GM04504 (cell line): ENCODE results near the gene KRT23.

ENCODE experiments used
- DNase-seq: peaks from one replicate; pipeline ENCODE4 v3.0.0-alpha.2; 2012; ENCODE audit warnings: low read depth

The KRT23 gene

GRCh38 chr17:40937384-40937819 is at the start of gene KRT23:
KRT23 (minus strand) TSS chr17:40937646; CDS start chr17:40936603, 1,043 bp downstream.
- DNase-seq: no peak

GRCh38 chr17:40986920-40987319 is 49.5 kb upstream of the KRT23 start:
- no peak for DNase-seq

GRCh38 chr17:40984226-40984625 is 46.8 kb upstream of the KRT23 start, which contains the start of gene KRT40:
KRT40 (minus strand) TSS chr17:40984326; CDS start chr17:40984273, 53 bp downstream.
- DNase-seq: no peak

- DNase-seq: no peak
Measured at GRCh38 chr17:40981115-40981514, 43.7 kb upstream of the KRT23 start.

- peak; percentile 20 for DNase-seq
Measured at GRCh38 chr17:40980596-40980995, 43.1 kb upstream of the KRT23 start.

- no peak for DNase-seq
Measured at GRCh38 chr17:40980117-40980516, 42.7 kb upstream of the KRT23 start.

GRCh38 chr17:40978575-40979151 is 41.2 kb upstream of the KRT23 start:
- DNase-seq: no peak

GRCh38 chr17:40975516-40975915 is 38.1 kb upstream of the KRT23 start:
- no peak for DNase-seq

GRCh38 chr17:40974366-40974765 is 36.9 kb upstream of the KRT23 start:
- DNase-seq: no peak

GRCh38 chr17:40967582-40967981 is 30.1 kb upstream of the KRT23 start:
- no peak for DNase-seq

- DNase-seq: no peak
Measured at GRCh38 chr17:40966848-40967247, 29.4 kb upstream of the KRT23 start, which contains the start of gene KRT39. KRT39 (minus strand) TSS chr17:40966948; CDS start chr17:40966856, 92 bp downstream.

GRCh38 chr17:40963838-40964237 is 26.4 kb upstream of the KRT23 start:
- DNase-seq: no peak

GRCh38 chr17:40962059-40962561 is 24.7 kb upstream of the KRT23 start:
- no peak for DNase-seq

GRCh38 chr17:40961591-40961990 is 24.1 kb upstream of the KRT23 start:
- no peak for DNase-seq

- no peak for DNase-seq
Measured at GRCh38 chr17:40960144-40960543, 22.7 kb upstream of the KRT23 start.

- no peak for DNase-seq
Measured at GRCh38 chr17:40958086-40958953, 20.9 kb upstream of the KRT23 start.

- DNase-seq: peak; percentile 71
Measured at GRCh38 chr17:40956401-40957254, 19.2 kb upstream of the KRT23 start.

GRCh38 chr17:40953881-40954280 is 16.4 kb upstream of the KRT23 start:
- peak; percentile 51 for DNase-seq

- DNase-seq: peak; percentile 71
Measured at GRCh38 chr17:40952661-40953060, 15.2 kb upstream of the KRT23 start.

- no peak for DNase-seq
Measured at GRCh38 chr17:40952154-40952553, 14.7 kb upstream of the KRT23 start.

GRCh38 chr17:40951011-40951622 is 13.7 kb upstream of the KRT23 start:
- no peak for DNase-seq

GRCh38 chr17:40950176-40950575 is 12.7 kb upstream of the KRT23 start:
- no peak for DNase-seq
